ENCODE results near the gene PSMD1.
A peak's percentile ranks its signal among the peaks of the same experiment; 100 is the strongest.
"Not testable (repeated sequence)": the region's sequence is repeated elsewhere in the genome, so short reads cannot be mapped to it uniquely, and the experiment has no call there.

The PSMD1 gene

DNA sequence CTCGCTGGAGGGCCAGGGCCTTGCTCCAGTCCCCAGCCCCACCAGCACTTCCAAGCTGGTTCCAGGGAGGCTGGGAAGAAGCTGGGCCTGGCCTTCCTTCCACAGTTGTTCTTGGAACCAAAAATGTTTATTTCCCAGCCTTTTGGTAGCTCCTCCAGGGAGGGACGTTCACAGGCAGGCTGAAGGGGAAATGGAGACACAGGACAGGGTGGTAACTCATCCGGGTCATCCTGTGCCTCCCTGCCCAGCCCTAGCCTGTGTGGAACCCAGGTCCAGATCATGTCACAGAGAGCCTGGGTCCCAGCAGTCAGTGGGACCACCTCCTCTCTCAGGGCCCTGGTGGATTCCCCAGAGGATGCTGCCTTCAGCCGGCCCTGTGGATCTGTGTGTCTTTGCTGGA lies 129.2 kb downstream of the PSMD1 start:
- ATAC-seq (no peak), DNase-seq (no peak)

DNA sequence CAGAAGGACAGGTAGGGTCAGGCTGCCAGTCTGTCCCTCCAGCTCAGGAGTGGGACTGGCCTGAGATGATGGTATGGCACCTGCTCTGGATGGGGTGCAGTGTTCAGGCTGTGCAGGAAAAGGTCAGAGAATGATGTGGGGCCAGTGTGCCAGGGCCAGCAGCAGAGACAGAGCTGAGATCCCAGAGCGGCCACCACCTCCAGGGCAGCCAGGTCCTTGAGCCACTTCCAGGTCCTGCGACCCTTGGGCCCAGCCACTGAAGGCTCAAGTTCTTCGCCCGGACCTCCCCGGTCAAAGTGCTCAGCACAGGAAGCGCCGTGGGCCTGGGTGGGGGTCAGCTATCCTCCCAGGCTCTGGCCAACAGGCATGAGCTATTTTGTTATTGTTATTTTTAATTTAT lies 129.7 kb downstream of the PSMD1 start:
- ATAC-seq = no peak

DNA sequence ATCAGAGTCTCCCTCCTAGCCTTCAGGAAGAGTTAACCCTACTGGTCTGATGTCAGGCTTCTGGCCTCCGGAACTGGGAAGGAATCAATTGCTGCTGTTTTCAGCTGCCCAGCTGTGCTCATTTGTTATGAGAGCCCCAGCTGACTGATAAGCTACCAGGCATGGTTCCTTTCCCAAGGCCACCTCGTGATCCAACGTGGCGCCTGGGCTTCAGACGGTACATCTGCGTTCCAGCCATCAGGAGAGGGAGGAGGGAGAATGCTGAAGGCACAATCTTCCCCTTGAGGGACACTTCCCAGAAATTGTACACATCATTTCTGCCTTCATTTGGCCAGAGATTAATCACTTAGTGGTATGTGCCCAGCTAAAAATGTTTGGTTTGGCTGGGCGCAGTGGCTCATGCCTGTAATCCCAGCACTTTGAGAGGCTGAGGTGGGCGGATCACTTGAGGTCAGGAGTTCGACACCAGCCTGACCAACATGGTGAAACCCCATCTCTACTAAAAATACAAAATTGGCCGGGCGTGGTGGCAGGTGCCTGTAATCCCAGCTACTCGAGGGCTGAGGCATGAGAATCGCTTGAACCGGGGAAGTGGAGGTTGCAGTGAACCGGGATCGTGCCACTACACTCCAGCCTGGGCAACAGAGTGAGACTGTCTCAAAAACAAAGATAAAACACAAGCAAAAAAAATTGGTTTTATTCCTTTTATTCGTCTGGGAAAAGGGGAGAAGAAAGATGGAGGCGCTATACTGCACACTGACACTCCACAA lies 131.3 kb downstream of the PSMD1 start:
- ATAC-seq (no peak), DNase-seq (no peak)

More for the DNA sequence above, 129.7 kb downstream of the PSMD1 start:
- DNase-seq = no peak

DNA sequence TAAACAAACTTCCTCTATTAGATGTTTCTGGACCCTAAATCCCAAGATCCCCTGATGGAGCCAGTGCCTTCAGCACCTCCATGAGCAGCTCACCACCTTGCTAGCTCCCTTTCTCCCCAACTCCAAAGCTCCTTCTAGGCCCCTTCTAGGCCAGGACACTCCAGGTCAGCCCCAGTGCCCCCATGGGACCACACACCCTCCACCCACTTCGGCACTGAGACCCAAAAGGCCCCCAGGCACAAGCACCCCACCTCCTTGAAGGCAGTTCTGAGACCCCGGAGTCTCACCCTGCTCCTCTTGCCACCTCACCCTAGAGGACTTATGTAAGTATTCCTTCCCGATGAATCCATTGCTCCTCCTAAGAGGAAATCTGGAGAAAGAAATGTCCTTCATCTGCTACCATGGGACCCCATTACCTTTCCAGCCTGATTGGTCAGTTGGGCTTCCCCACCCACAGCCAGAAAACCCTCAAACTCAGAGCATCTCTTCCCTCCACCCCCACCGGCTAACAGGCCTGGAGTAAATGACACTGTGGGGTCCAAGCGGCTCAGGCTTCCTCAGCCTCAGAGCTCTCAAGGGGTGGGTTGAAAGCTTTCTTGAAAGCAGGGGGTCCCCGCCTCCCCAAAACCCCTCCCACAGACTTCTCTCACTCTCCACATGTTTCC lies 132.0 kb downstream of the PSMD1 start:
- DNase-seq (no peak), ATAC-seq (no peak)

DNA sequence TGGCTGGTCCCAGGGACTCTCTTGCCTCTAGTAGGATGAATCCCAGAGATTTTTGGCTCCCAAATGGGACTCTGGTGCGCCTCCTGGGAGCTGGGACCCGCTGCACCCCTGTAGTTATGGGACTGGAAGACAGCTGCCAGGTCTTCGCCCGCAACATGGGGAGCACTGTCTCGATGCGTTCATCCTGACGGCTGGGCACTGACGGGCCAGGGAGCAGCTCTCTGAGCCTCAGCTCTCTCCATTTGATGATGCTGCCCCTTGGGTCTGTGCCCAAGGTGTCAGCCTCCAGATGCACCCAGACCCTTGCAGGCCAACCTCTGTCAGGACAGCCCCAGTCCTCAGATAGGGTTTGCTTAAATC lies 132.5 kb downstream of the PSMD1 start:
- ATAC-seq = no peak

DNA sequence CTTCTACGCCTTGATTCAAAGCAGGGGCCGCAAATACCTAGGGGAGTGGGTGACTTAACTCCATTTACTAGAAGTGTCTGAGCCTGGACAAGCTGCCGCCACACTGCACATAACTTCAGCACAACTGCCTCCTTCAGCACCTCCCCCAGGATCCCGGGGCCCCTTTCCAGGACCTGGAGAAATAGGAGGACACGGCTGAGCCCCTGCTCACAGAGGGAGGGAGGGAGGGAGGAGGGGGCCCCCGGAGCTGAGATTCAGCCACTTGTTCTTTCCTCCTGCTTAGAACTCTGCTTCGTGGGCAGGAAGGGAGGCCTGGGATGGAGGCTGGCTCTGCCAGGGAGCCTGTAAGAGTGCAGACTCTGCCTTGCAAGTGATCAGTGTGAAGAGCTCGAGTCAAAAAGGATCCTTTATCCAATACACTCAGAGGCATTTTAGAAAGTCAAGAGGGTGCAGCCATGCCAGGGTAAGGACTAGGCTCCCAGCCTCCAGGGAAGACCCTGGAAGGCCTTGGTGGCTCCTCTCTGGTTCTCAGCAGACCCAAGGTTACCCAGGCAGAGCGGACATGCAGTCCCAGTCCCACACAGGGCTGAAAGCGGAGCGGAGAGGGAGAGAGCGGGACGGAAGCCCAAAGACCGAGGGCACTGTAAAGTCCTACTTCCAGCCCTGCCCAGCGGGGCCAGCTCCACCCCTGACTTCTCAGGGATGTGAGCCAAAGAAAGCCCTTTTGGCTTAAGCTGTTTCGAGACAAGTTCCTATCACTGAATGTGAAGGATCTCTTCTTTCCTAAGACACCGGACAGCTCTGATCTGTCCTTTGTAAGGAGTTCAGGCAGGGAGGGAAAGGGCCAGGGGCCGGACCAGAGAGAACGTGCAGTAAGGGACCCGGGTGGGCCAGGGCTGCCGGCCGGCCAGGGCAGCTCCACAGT lies 133.2 kb downstream of the PSMD1 start:
- no peak for DNase-seq
- no peak for ATAC-seq

More for the DNA sequence above, 132.5 kb downstream of the PSMD1 start:
- no peak for DNase-seq

DNA sequence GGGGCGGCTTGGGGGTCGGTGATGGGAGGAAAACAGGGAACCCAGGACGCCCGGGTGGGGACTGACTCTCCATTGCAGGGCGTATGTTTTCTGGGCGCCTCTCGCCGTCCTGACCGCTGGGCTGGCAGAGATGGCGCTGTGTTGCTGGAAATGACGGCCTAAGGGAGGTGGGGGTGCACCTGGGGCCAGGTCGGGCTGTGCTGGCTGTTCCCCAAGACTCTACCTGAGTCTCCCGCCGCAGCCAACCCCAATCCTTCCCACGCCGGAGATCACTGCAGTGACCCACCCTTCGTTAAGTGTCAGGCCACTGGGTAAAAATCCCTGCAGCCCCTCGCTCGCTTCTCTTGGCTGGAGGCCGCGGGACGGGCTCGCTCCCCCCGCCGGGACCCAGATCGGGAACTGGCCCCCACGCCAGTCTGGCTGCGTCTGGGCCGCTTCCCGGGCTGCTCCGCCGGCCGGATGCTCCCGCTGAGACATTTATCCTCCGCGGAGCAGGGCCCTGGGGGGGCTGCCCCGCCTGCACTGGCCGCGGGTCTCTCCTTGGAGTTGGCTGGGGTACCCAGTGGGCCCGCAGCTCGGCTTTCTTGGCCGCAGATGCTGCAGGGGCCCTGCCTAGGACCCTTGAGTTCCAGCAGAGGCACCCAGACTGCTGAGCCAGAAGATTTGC lies 134.0 kb downstream of the PSMD1 start:
- no peak for ATAC-seq
- DNase-seq = no peak

DNA sequence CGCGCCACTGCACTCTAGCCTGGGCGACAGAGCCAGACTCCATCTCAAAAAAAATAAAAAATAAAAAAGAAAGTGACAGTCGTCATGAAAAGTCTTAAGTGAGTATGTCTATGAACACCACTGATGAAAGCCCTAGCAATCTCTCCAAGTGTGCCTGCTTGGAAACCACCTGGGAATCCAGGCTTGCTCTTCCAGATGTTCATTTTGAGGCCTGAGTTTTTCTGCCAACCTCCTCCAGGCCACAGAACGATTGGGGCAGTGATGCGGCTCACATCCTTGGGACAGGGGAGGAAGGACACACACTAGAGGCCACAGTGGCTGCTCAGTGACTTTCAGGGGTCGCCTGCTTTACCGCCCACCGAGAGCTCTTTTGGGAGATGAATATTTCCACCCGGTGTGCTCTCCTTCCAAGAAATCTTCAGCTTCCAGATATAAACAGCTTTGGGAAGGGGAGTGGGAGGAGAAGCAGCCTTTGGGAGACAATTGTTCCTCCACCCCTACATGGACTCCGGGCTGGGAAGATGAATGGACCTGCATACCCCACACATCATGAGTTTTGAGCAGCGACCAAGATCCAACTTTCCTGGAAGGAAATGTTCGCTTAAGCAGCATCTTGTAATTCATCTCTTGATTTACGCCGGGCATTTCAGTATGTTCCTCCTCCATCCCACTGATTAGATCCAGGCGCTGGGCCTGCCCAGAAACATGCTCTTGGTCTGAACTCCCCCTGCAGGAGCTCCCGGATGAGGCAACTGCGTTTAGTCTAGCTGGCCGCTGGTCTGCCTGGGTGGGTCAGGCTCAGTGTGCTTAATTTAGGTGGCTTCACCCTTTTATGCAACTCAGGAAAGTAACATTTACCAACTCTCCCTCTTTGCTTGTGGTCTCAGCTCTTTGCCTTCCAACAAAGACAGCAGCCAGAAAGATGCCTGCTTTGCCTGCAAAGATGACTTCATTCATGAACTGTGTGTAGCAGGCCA lies 135.5 kb downstream of the PSMD1 start:
- ATAC-seq (no peak), DNase-seq (no peak)

DNA sequence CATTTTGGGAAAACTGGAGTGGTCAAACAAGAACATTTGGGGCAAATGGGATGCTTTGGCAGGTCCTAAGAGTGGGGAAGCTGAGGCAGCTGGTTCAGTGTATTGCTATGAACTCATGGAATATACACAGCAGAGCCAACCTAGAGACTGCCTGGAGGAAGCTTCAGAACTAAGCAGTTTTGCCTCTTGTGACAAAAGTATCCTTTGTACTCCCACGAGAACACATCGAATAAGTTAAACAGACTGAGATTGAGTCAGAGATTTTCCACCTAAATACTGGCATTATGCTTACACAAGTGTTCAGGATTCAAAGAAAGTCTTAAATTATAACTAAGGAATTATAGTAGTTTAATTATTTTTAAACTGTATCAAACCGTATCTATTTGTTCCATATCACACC lies 136.5 kb downstream of the PSMD1 start:
- DNase-seq = no peak
- no peak for ATAC-seq

DNA sequence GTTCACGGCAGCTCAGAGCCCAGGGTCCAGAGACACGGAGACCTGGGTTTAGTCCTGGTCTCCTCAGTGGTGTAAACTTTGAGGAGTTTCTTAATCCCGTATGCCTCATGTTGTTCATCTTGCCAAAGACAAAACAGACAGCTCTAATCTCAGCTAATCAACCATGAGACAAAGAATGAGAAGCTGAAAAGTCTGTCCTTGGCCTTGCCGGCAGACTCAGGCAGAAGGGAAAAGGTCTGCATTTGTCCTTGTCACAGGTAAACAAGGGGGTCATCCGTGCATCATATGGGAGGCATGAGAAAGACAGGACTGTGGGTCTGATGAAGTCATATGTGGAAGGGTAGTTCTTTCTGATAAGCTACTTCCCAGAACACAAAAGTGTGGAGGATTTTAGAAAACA lies 139.9 kb downstream of the PSMD1 start:
- no peak for ATAC-seq
- no peak for DNase-seq

DNA sequence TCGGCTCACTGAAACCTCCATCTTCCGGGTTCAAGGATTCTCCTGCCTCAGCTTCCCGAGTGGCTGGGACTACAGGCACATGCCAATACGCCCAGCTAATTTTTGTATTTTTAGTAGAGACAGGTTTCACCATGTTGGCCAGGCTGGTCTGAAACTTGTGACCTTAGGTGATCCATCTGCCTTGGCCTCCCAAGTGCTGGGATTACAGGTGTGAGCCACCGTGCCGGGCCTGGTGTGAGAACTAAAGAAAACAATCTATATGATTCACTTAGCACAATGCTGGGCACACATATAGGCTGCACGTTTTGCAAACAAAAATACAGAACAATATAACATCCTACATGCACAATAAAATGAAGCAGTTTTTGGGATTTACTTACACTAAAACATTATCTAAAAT lies 140.5 kb downstream of the PSMD1 start:
- ATAC-seq, DNase-seq: not testable (repeated sequence)

DNA sequence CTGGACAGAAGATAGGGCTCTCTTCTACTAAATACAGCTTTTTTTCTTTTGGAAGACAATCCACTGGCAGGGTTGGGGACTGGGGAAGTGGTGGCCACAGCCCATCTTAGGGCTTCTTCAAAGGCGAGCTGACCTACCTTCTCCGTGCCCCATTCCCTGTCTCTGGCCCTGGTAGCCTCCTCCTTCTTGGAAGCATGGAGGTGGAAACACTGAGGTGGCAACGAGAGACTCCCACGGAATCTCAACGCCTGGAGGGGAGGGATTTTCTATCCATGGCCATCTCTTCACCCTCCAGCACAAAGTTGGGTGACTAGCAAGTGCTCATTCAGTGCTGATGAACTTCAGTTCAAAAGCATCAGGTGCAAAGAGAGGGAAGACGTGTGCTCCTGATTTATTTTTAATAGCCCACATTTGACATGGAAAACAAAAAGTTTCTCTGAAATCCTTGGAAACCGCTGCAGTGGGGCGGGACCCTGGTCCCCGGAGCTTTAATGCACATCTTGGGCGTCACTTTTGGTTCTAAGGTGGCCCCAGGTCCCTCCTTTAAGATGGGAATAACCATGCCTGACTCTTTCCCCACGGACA lies 141.1 kb downstream of the PSMD1 start:
- ATAC-seq (no peak), DNase-seq (no peak)

DNA sequence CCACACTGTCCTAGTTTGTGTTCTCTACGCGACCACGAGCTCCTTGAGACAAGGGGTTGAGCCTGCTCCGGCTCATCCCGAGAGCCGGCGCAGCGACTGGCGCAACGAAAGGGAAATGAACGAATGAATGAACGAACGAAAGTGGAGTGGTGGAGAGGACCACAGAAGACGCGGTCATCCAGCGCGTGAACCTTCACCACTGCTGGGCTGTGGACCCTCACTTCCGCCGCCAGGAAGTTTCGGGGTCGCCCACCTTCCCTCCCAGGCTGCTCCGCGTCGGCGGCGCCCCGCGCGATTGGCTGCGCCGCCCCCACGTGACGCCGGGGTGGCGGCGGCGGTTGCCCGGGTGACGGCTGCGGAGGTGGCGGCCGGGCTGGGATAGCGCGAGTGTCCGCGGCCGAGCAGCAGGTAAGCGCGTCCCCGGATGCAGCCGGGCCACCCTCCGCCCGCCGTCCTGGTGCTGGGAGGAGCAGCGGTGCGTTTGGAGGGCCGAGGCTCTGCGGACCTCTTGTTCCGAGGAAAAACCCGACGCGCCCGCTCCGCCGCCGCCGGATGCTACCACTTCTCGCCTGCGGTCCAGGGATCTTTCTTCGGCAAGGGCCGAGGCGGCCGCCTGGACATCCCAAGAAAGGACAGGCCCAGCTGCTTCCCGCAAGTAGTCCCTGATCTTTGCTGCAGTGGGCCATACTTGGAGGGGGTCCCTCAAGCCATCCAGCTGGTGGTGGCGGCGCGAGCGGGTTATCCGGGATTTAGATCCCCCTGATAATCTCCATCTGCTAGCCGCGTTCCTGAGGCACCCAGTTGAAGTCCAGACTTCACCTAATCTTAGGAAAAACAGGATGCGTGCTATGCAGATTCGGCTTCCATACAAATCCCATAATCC lies 141.9 kb downstream of the PSMD1 start, which contains the start of gene ARMC9:
Gene ARMC9 (plus strand): TSS at position 341 of the 883 bp plus-strand sequence. CDS start 7,608 bp downstream, outside the sequence.
- ATAC-seq (peak; percentile 91), DNase-seq (peak; percentile 86)

DNA sequence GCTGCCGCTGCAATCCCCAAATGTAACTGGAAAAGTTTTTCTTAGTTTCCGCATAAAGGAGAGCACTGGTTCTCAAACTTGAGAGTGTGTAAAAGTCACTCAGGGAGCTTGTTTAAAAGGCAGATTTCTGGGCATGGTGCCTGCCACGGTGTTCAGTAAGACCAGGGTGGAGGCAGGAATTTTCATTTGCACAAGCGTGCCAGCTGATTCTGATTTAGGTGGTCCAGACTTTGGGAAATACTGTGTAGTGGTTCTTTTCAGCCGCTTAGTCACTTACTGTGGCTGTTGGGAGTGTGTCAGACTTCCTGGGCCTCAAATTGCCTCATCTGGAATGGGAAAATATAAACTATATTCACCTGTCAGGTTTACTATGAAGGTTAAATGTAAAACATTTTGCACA lies 142.6 kb downstream of the PSMD1 start:
- no peak for DNase-seq
- ATAC-seq = no peak

DNA sequence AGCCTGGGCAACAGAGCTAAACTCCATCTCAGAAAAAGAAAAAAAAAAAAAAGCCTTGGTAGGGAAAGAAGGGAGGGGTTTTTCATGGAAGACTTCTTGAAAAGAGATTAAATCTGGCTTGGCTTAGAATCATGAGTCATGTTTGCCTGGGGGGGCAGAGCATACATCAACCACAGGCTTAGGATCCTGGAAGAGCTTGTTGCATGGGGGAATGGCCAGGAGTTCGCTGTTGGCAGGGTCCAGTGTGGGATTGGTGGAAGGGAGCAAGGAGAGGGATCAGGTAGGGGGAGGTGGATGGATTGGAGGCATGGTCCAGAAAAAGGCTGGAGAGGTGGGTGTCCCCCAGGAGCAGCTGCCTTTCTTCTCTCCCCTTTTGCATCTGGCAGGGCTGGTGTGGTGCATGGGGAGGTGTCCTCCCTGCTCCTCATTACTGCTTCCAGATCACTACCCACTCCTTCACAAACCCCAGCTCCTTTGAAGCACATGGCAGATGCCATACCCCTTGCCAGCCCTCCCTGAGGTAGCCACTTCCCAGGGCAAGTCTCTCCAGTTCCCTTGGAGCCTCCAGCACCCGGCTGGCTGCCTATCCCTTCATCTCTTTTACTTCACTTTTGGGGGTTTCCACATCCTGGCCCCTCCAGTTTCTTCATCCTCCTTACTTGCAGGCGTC lies 144.3 kb downstream of the PSMD1 start:
- DNase-seq = no peak
- no peak for ATAC-seq

DNA sequence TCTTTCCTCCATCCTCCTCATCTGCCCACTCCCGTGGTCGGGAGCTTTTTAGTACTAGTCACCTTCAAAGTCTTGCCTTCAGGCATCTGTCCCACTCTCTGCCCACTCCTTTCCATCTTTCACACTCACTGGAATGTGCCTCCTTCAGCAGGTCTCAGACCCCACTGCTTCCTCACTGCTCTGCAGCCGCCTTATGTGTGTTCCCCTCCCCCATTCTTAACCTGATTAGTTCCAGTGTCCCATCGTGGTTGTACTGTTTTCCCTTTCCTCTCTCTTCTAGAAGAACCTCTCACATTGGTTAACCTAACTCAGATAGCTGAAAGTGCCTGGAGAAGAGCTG lies 144.8 kb downstream of the PSMD1 start:
- ATAC-seq (no peak), DNase-seq (no peak)

DNA sequence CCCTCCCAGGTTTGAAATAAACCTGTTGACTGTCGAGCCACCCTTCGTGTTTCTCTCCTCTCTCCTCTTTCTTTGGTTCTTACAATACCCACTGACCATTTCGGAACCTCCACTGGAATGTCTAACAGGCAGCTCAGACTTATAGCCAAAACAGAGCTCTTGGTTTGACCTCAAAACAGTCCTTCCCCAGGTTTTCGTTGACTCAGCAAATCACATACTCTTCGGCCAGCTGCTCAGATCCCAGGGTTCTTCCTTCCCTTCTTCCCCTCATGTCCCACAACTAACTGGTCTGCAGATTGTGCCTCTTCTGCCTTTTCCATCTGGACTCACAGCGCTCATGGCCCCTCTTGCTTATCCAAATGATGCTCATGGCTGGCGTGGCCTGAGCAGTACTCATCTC lies 146.4 kb downstream of the PSMD1 start:
- ATAC-seq = no peak
- no peak for DNase-seq

DNA sequence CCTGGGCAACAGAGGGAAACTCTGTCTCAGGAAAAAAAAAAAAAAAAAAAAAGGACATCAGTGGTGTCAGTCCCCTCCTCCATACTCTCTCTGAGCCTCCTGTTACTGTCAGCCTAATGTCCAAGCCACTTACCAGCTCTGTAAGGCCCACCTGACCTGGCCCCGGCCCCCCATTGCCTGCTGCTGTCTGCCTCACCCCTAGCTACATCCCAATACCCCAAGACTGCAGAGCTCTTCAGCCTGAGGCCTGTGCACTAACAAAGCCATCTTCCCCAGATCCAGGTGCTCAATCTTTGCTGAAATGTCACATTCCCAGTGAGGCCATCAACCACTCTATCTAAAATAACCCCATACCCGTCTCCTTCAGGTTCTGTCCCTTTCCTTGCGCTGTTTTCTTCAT lies 147.5 kb downstream of the PSMD1 start:
- no peak for DNase-seq
- no peak for ATAC-seq

DNA sequence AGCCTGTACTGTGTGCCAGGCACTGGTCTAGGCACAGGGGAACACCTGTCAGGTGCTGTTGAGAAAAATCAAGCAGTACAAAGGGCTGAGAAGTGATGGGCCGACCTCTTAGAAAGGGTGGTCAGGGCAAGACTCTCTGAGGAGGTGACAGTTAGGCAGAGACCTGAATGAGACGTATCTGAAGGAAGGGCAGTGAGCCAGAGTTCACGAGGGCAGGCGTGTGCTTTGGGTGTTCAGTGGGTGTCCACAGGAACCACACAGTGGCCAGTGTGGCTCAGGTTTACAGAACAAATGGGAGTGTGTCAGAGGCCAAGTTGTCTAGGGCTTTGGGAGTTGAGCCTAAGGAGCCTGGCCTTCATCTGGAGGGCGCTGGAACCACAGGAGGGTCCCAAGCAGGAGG lies 147.9 kb downstream of the PSMD1 start:
- no peak for DNase-seq
- no peak for ATAC-seq

Measured in stimulated activated naive CD8-positive, alpha-beta T cell treated with anti-CD3 and anti-CD28 coated beads, Interleukin-15, Interleukin-2, amounts not matched to agents 100 U/mL and 50 U/mL, for 24 hours (primary cell).